ENCODE data around the gene GALM. TPM values are rescaled to one million over a fixed set of nuclear protein-coding genes. Genes with fewer than 3 reads are reported as not detected.

Gene GALM
- total and polyA plus RNA-seq, 2 donors (not counting 3 experiments of a cell fraction or from before 2014, with no cell fraction given): 4.8 to 6.1 TPM

DNA sequence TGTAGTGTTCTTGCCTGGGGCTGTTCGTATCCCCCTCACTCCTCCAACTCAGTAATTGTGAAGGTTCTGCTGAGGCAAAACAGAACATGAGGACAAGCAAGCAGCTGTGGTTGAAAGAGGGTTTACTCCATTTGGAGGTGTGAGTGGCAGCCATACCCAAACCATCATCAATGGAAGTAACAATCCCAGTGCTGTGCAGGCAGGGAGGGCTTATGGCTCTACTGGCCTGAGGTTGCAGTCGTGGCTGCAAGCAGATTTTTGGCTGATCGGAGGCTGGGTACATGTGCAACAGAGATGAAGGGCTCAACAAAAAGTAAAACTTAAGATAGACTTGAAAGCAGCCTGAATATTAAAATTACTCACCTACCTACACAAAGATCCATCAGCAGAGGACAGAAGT, 72.0 kb downstream of the GALM start:
- Histone ChIP-seq H3K4me2 (ENCODE audit: insufficient read depth, low read length) (no peak overlapping the region), H3K36me3 (ENCODE audit: control insufficient read depth in 2 of 2, extremely low read depth in 1 of 2, insufficient read depth in 2 of 2, low read length in 2 of 2) (peaks cover 0 to 9% of the 10 kb centered on the region in 2 experiments), H3K79me2 (ENCODE audit: control insufficient read depth, insufficient read depth, low read length) (peaks cover 3% of the 10 kb centered on the region), H2AFZ (ENCODE audit: low read depth, low read length) (no peak overlapping the region), H3K9ac (replicated peaks; ENCODE audit: extremely low read depth, insufficient read depth, low read length) (no peak overlapping the region), H3K9me3 (replicated peaks; ENCODE audit: control insufficient read depth, insufficient read depth, low read length) (no peaks in the 10 kb centered on the region), H3K27ac (ENCODE audit: insufficient read depth, low read depth, low read length) (no peak overlapping the region), H3K4me1 (ENCODE audit: control insufficient read depth, extremely low read depth, insufficient read depth, low read length) (no peaks in the 10 kb centered on the region), H3K27me3 (ENCODE audit: control insufficient read depth in 2 of 2, insufficient read depth in 2 of 2, low read length in 2 of 2) (no peaks in the 10 kb centered on the region), H3K9me1 (replicated peaks; ENCODE audit: control insufficient read depth, extremely low read depth, insufficient read depth, low read length) (no peaks in the 10 kb centered on the region), H3K4me3 (replicated peaks in 1 of 3; ENCODE audit: insufficient read depth in 1 of 3, low read depth in 1 of 3, low read length in 3 of 3) (no peak overlapping the region), H4K20me1 (replicated peaks; ENCODE audit: control insufficient read depth, extremely low read depth, insufficient read depth, low read length) (no peaks in the 10 kb centered on the region)
- dilution Hi-C loops (cut with MboI; ENCODE audit: extremely low pct_ligation_motif_present, low sequenced_read_pairs) (loop anchor here (10.0 kb wide), 1 partner anchor 173 kb away; no protein-coding TSS in a partner anchor), intact Hi-C loops (cut with micrococcal nuclease) (no loop called here)
- DNase-seq (ENCODE audit: low read depth, low spot score): no peak
- CTCF ChIA-PET: interaction anchor here (0.8 to 1.7 kb wide), 3 partner anchors 156 to 202 kb away, joined by 3 to 4 read pairs (median 4); no protein-coding TSS in a partner anchor
- FAIRE-seq: no peak
- TF ChIP-seq POLR2A (IDR thresholded peaks at IDR 0.05; ENCODE audit: low read depth, low read length) (no peak), GATA2 (IDR thresholded peaks at IDR 0.05; ENCODE audit: insufficient read depth, insufficient read length, low read depth, low read length) (no peak)
- POLR2A ChIA-PET: interaction anchor here (0.7 to 0.9 kb wide), 2 partner anchors 13 to 16 kb away, joined by 3 read pairs; partner anchors contain the start of gene SRSF7
- no TSS peak for BruUV-seq (replicated peaks)

GRCh38 chr2:38739524-38739923, 73.6 kb downstream of the GALM start:
- no peak overlapping the region for H3K27ac ChIP-seq (ENCODE audit: insufficient read depth, low read depth, low read length)
- FAIRE-seq (no peak), DNase-seq (ENCODE audit: low read depth, low spot score) (no peak)
- no peak overlapping the region for H3K4me2 ChIP-seq (ENCODE audit: insufficient read depth, low read length)
- H3K9me1 ChIP-seq (replicated peaks; ENCODE audit: control insufficient read depth, extremely low read depth, insufficient read depth, low read length): no peaks in the 10 kb centered on the region
- no TSS peak for BruUV-seq (replicated peaks)
- H2AFZ ChIP-seq (ENCODE audit: low read depth, low read length): no peak overlapping the region
- no peaks in the 10 kb centered on the region for H3K9me3 ChIP-seq (replicated peaks; ENCODE audit: control insufficient read depth, insufficient read depth, low read length)
- H3K79me2 ChIP-seq (ENCODE audit: control insufficient read depth, insufficient read depth, low read length): peaks cover 15% of the 10 kb centered on the region
- H4K20me1 ChIP-seq (replicated peaks; ENCODE audit: control insufficient read depth, extremely low read depth, insufficient read depth, low read length): peaks cover 3% of the 10 kb centered on the region
- no peaks in the 10 kb centered on the region for H3K4me1 ChIP-seq (ENCODE audit: control insufficient read depth, extremely low read depth, insufficient read depth, low read length)
- intact Hi-C loops (cut with micrococcal nuclease) (no loop called here), dilution Hi-C loops (cut with MboI; ENCODE audit: extremely low pct_ligation_motif_present, low sequenced_read_pairs) (loop anchor here (10.0 kb wide), 1 partner anchor 175 kb away; no protein-coding TSS in a partner anchor)
- ChIA-PET POLR2A (no interaction called here), CTCF (interaction anchor here (0.8 to 6.6 kb wide), 2 partner anchors 12 to 158 kb away, joined by 3 to 40 read pairs; no protein-coding TSS in a partner anchor)
- H3K9ac ChIP-seq (replicated peaks; ENCODE audit: extremely low read depth, insufficient read depth, low read length): no peak overlapping the region
- no peaks in the 10 kb centered on the region for H3K27me3 ChIP-seq (ENCODE audit: control insufficient read depth in 2 of 2, insufficient read depth in 2 of 2, low read length in 2 of 2)
- TF ChIP-seq GATA2 (IDR thresholded peaks at IDR 0.05; ENCODE audit: insufficient read depth, insufficient read length, low read depth, low read length) (no peak), FOS (IDR thresholded peaks at IDR 0.05; ENCODE audit: borderline replicate concordance, insufficient read depth, low read length) (no peak), POLR2AphosphoS5 (IDR thresholded peaks at IDR 0.05; ENCODE audit: insufficient read depth, low read depth, low read length) (no peak), POLR2A (IDR thresholded peaks at IDR 0.05; ENCODE audit: low read depth, low read length) (no peak)
- TF ChIP-seq, protein P1, sequence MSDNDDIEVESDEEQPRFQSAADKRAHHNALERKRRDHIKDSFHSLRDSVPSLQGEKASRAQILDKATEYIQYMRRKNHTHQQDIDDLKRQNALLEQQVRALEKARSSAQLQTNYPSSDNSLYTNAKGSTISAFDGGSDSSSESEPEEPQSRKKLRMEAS (IDR thresholded peaks at IDR 0.05; ENCODE audit: insufficient read depth, insufficient read length): no peak
- TF ChIP-seq, protein P2, sequence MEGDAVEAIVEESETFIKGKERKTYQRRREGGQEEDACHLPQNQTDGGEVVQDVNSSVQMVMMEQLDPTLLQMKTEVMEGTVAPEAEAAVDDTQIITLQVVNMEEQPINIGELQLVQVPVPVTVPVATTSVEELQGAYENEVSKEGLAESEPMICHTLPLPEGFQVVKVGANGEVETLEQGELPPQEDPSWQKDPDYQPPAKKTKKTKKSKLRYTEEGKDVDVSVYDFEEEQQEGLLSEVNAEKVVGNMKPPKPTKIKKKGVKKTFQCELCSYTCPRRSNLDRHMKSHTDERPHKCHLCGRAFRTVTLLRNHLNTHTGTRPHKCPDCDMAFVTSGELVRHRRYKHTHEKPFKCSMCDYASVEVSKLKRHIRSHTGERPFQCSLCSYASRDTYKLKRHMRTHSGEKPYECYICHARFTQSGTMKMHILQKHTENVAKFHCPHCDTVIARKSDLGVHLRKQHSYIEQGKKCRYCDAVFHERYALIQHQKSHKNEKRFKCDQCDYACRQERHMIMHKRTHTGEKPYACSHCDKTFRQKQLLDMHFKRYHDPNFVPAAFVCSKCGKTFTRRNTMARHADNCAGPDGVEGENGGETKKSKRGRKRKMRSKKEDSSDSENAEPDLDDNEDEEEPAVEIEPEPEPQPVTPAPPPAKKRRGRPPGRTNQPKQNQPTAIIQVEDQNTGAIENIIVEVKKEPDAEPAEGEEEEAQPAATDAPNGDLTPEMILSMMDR (IDR thresholded peaks at IDR 0.05; ENCODE audit: extremely low read depth in 1 of 2, insufficient read depth in 1 of 2, low read depth in 1 of 2, low read length in 2 of 2): no peak
- H3K4me3 ChIP-seq (replicated peaks in 1 of 3; ENCODE audit: insufficient read depth in 1 of 3, low read depth in 1 of 3, low read length in 3 of 3): no peak overlapping the region
- peaks cover 7 to 15% of the 10 kb centered on the region in 2 experiments for H3K36me3 ChIP-seq (ENCODE audit: control insufficient read depth in 2 of 2, extremely low read depth in 1 of 2, insufficient read depth in 2 of 2, low read length in 2 of 2)

All from endothelial cell of umbilical vein (primary cell).